ENCODE measurements around the gene CHST11.

The CHST11 gene

GRCh38 chr12:104462325-104462724 lies 5.6 kb downstream of the CHST11 start:
- Mint-ChIP-seq H3K36me3 (peaks cover 23% of the 10 kb centered on the region), H3K27me3 (no peaks in the 10 kb centered on the region), H3K4me1 (peaks cover 71% of the 10 kb centered on the region), H3K27ac (peak overlapping the region; percentile 92), H3K4me3 (no peak overlapping the region), H3K9me3 (no peaks in the 10 kb centered on the region)
- no peak for ATAC-seq

GRCh38 chr12:104462931-104463339 lies 6.2 kb downstream of the CHST11 start:
- Mint-ChIP-seq H3K4me3 (peak overlapping the region; percentile 65), H3K27ac (peak overlapping the region; percentile 78), H3K4me1 (peaks cover 77% of the 10 kb centered on the region), H3K36me3 (peaks cover 21% of the 10 kb centered on the region), H3K9me3 (no peaks in the 10 kb centered on the region), H3K27me3 (no peaks in the 10 kb centered on the region)
- peak; percentile 87 for ATAC-seq

- H3K27ac Mint-ChIP-seq = peak overlapping the region; percentile 78
- H3K27me3 Mint-ChIP-seq = no peaks in the 10 kb centered on the region
- peaks cover 26% of the 10 kb centered on the region for H3K36me3 Mint-ChIP-seq
- H3K4me3 Mint-ChIP-seq = peak overlapping the region; percentile 38
- no peak for ATAC-seq
- no peaks in the 10 kb centered on the region for H3K9me3 Mint-ChIP-seq
- H3K4me1 Mint-ChIP-seq = peaks cover 81% of the 10 kb centered on the region
These were observed 6.6 kb downstream of the CHST11 start for GRCh38 chr12:104463368-104463767.

- Mint-ChIP-seq H3K4me1 (peaks cover 88% of the 10 kb centered on the region), H3K27me3 (no peaks in the 10 kb centered on the region), H3K27ac (peak overlapping the region; percentile 53), H3K4me3 (no peak overlapping the region), H3K36me3 (peaks cover 33% of the 10 kb centered on the region), H3K9me3 (no peaks in the 10 kb centered on the region)
- no peak for ATAC-seq
These were observed 8.2 kb downstream of the CHST11 start for GRCh38 chr12:104464899-104465298.

GRCh38 chr12:104466709-104467345 lies 10.1 kb downstream of the CHST11 start:
- peaks cover 45% of the 10 kb centered on the region for H3K36me3 Mint-ChIP-seq
- ATAC-seq = no peak
- peaks cover 86% of the 10 kb centered on the region for H3K4me1 Mint-ChIP-seq
- H3K9me3 Mint-ChIP-seq = no peaks in the 10 kb centered on the region
- no peaks in the 10 kb centered on the region for H3K27me3 Mint-ChIP-seq
- H3K27ac Mint-ChIP-seq = peak overlapping the region; percentile 79
- no peak overlapping the region for H3K4me3 Mint-ChIP-seq

- H3K27ac Mint-ChIP-seq = peak overlapping the region; percentile 79
- no peak overlapping the region for H3K4me3 Mint-ChIP-seq
- H3K9me3 Mint-ChIP-seq = no peaks in the 10 kb centered on the region
- no peak for ATAC-seq
- H3K27me3 Mint-ChIP-seq = no peaks in the 10 kb centered on the region
- peaks cover 45% of the 10 kb centered on the region for H3K36me3 Mint-ChIP-seq
- peaks cover 86% of the 10 kb centered on the region for H3K4me1 Mint-ChIP-seq
These were observed 10.6 kb downstream of the CHST11 start for GRCh38 chr12:104467346-104467837.

- Mint-ChIP-seq H3K27ac (peak overlapping the region; percentile 79), H3K4me3 (no peak overlapping the region), H3K4me1 (peaks cover 86% of the 10 kb centered on the region), H3K27me3 (no peaks in the 10 kb centered on the region), H3K36me3 (peaks cover 42% of the 10 kb centered on the region), H3K9me3 (no peaks in the 10 kb centered on the region)
- no peak for ATAC-seq
These were observed 11.6 kb downstream of the CHST11 start for GRCh38 chr12:104468371-104468770.

GRCh38 chr12:104469066-104469465 lies 12.3 kb downstream of the CHST11 start:
- ATAC-seq = no peak
- H3K4me3 Mint-ChIP-seq = no peak overlapping the region
- peaks cover 36% of the 10 kb centered on the region for H3K36me3 Mint-ChIP-seq
- H3K27ac Mint-ChIP-seq = peak overlapping the region; percentile 40
- no peaks in the 10 kb centered on the region for H3K9me3 Mint-ChIP-seq
- H3K4me1 Mint-ChIP-seq = peaks cover 86% of the 10 kb centered on the region
- no peaks in the 10 kb centered on the region for H3K27me3 Mint-ChIP-seq

GRCh38 chr12:104469523-104469922 lies 12.8 kb downstream of the CHST11 start:
- no peak for ATAC-seq
- Mint-ChIP-seq H3K36me3 (peaks cover 36% of the 10 kb centered on the region), H3K4me1 (peaks cover 86% of the 10 kb centered on the region), H3K9me3 (no peaks in the 10 kb centered on the region), H3K27me3 (no peaks in the 10 kb centered on the region), H3K4me3 (no peak overlapping the region), H3K27ac (peak overlapping the region; percentile 40)

GRCh38 chr12:104470521-104470920 lies 13.8 kb downstream of the CHST11 start:
- H3K27ac Mint-ChIP-seq = peak overlapping the region; percentile 18
- no peaks in the 10 kb centered on the region for H3K9me3 Mint-ChIP-seq
- no peaks in the 10 kb centered on the region for H3K27me3 Mint-ChIP-seq
- H3K4me1 Mint-ChIP-seq = peaks cover 84% of the 10 kb centered on the region
- no peak overlapping the region for H3K4me3 Mint-ChIP-seq
- H3K36me3 Mint-ChIP-seq = peaks cover 36% of the 10 kb centered on the region
- ATAC-seq = no peak

GRCh38 chr12:104471336-104471735 lies 14.6 kb downstream of the CHST11 start:
- H3K4me3 Mint-ChIP-seq = no peak overlapping the region
- peak overlapping the region; percentile 18 for H3K27ac Mint-ChIP-seq
- no peaks in the 10 kb centered on the region for H3K27me3 Mint-ChIP-seq
- H3K36me3 Mint-ChIP-seq = peaks cover 36% of the 10 kb centered on the region
- no peak for ATAC-seq
- no peaks in the 10 kb centered on the region for H3K9me3 Mint-ChIP-seq
- peaks cover 80% of the 10 kb centered on the region for H3K4me1 Mint-ChIP-seq

GRCh38 chr12:104472748-104473147 lies 16.0 kb downstream of the CHST11 start:
- peaks cover 34% of the 10 kb centered on the region for H3K36me3 Mint-ChIP-seq
- H3K4me1 Mint-ChIP-seq = peaks cover 80% of the 10 kb centered on the region
- peak overlapping the region; percentile 88 for H3K27ac Mint-ChIP-seq
- no peaks in the 10 kb centered on the region for H3K27me3 Mint-ChIP-seq
- no peak for ATAC-seq
- peak overlapping the region; percentile 71 for H3K4me3 Mint-ChIP-seq
- H3K9me3 Mint-ChIP-seq = no peaks in the 10 kb centered on the region

GRCh38 chr12:104473374-104473983 lies 16.7 kb downstream of the CHST11 start:
- ATAC-seq = peak; percentile 89
- Mint-ChIP-seq H3K27me3 (no peaks in the 10 kb centered on the region), H3K27ac (peak overlapping the region; percentile 88), H3K9me3 (no peaks in the 10 kb centered on the region), H3K4me3 (peak overlapping the region; percentile 71), H3K4me1 (peaks cover 80% of the 10 kb centered on the region), H3K36me3 (peaks cover 32% of the 10 kb centered on the region)

GRCh38 chr12:104475271-104475670 lies 18.5 kb downstream of the CHST11 start:
- Mint-ChIP-seq H3K27ac (peak overlapping the region; percentile 32), H3K4me3 (no peak overlapping the region), H3K27me3 (no peaks in the 10 kb centered on the region), H3K36me3 (peaks cover 20% of the 10 kb centered on the region), H3K4me1 (peaks cover 75% of the 10 kb centered on the region), H3K9me3 (no peaks in the 10 kb centered on the region)
- no peak for ATAC-seq

GRCh38 chr12:104477510-104478390 lies 21.0 kb downstream of the CHST11 start:
- Mint-ChIP-seq H3K27ac (peak overlapping the region; percentile 95), H3K36me3 (peaks cover 28% of the 10 kb centered on the region), H3K4me1 (peaks cover 76% of the 10 kb centered on the region), H3K27me3 (no peaks in the 10 kb centered on the region), H3K4me3 (peak overlapping the region; percentile 79), H3K9me3 (peaks cover 3% of the 10 kb centered on the region)
- ATAC-seq = no peak
